SK-N-SH (cell line): Measurements from ENCODE around the gene SUN2. TPM values are rescaled to one million over a fixed set of nuclear protein-coding genes. Genes with fewer than 3 reads are reported as not detected.
A peak's percentile ranks its signal among the peaks of the same experiment; 100 is the strongest.

Experiments used
- CTCF ChIA-PET: fragments of 300-600, 350-600 bp; formaldehyde crosslinking; extraction: SDS; loops from one replicate; lab custom pipeline; 2021; lab: Yijun Ruan, JAX
- POLR2A ChIA-PET: fragments of 350-600 bp; sonication (Branson Sonifier 250); formaldehyde crosslinking; extraction: SDS; loops from one replicate; lab custom pipeline; 2020; ENCODE audit warnings: antibody characterized with exemption, inconsistent platforms; lab: Yijun Ruan, JAX
- DNase-seq: peaks from one replicate; pipeline ENCODE4 v3.0.0; 2012
- H2AFZ ChIP-seq: fragments of 200-600 bp; sonication (generic); 2 replicates; pipeline ENCODE4 v1.8.1; 2016; ENCODE audit warnings: antibody characterized with exemption, mild to moderate bottlenecking, low read depth
- H3F3A ChIP-seq: fragments of 200-600 bp; sonication (generic); replicated peaks from 2 replicates; pipeline ENCODE3; 2016; ENCODE audit warnings: antibody characterized with exemption, mild to moderate bottlenecking; ENCODE audit not compliant: insufficient read depth
- H3K27ac ChIP-seq, 2 experiments: fragments of 200-500 bp in 1 of 2; fragments of 200-600 bp in 1 of 2; sonication (Bioruptor generic) in 1 of 2; sonication (generic), shearing (Covaris generic) in 1 of 2; 2 replicates each; pipeline versions ENCODE4 v1.5.1 to v1.6.1; 2014 to 2016; ENCODE audit warnings: low read depth in 2 of 2, inconsistent platforms in 1 of 2, low read length in 1 of 2, mild to moderate bottlenecking in 1 of 2, mixed read lengths in 1 of 2
- H3K27me3 ChIP-seq: fragments of 200-600 bp; sonication (generic), shearing (Covaris generic); 2 replicates; pipeline ENCODE4 v1.6.1; 2016; ENCODE audit warnings: mixed run types; ENCODE audit not compliant: insufficient read depth
- H3K36me3 ChIP-seq, 2 experiments: fragments of 200-500 bp in 1 of 2; fragments of 200-600 bp in 1 of 2; sonication (Bioruptor generic) in 1 of 2; sonication (generic) in 1 of 2; replicated peaks in 1 of 2; 2 replicates each; pipeline versions ENCODE3 to v1.5.1; 2014 to 2016; ENCODE audit warnings: low read length in 1 of 2, mild to moderate bottlenecking in 1 of 2; ENCODE audit not compliant: insufficient read depth in 2 of 2, control insufficient read depth in 1 of 2
- H3K4me1 ChIP-seq, 2 experiments: fragments of 200-500 bp in 1 of 2; fragments of 200-600 bp in 1 of 2; sonication (Bioruptor generic) in 1 of 2; sonication (generic), shearing (Covaris generic) in 1 of 2; 2 replicates each; pipeline versions ENCODE4 v1.5.1 to v1.6.1; 2014 to 2016; ENCODE audit warnings: low read depth in 1 of 2, low read length in 1 of 2, mixed run types in 1 of 2; ENCODE audit not compliant: insufficient read depth in 2 of 2, control insufficient read depth in 1 of 2
- H3K4me2 ChIP-seq: fragments of 200-600 bp; sonication (generic), shearing (Covaris generic); 2 replicates; pipeline ENCODE4 v1.6.1; 2017; ENCODE audit warnings: mixed run types
- H3K4me3 ChIP-seq, 2 experiments: fragments of 200-500 bp in 1 of 2; fragments of 200-600 bp in 1 of 2; sonication (Bioruptor generic) in 1 of 2; sonication (generic), shearing (Covaris generic) in 1 of 2; 2 replicates each; pipeline versions ENCODE4 v1.5.1 to v1.8.1; 2014 to 2016; ENCODE audit warnings: low read depth in 2 of 2, inconsistent platforms in 1 of 2, low read length in 1 of 2, mild to moderate bottlenecking in 1 of 2, mixed read lengths in 1 of 2, moderate library complexity in 1 of 2
- H3K79me2 ChIP-seq: fragments of 200-600 bp; sonication (generic); 2 replicates; pipeline ENCODE4 v1.8.1; 2017; ENCODE audit warnings: mild to moderate bottlenecking; ENCODE audit not compliant: insufficient read depth
- H3K9ac ChIP-seq: fragments of 200-600 bp; sonication (generic); 2 replicates; pipeline ENCODE4 v1.6.1; 2017; ENCODE audit warnings: mixed run types
- H3K9me2 ChIP-seq: fragments of 200-600 bp; sonication (generic); 2 replicates; pipeline ENCODE4 v1.6.1; 2017; ENCODE audit warnings: mixed run types
- H3K9me3 ChIP-seq: fragments of 200-600 bp; sonication (generic); 2 replicates; pipeline ENCODE4 v1.6.1; 2017; ENCODE audit warnings: mixed run types, mild to moderate bottlenecking, moderate library complexity
- H4K20me1 ChIP-seq: fragments of 200-600 bp; sonication (generic); 2 replicates; pipeline ENCODE4 v1.6.1; 2017; ENCODE audit warnings: mild to moderate bottlenecking, mixed run types; ENCODE audit not compliant: insufficient read depth
- FOSL2 ChIP-seq: IDR thresholded peaks from 2 replicates; pipeline ENCODE4 v1.4.0; 2012; ENCODE audit warnings: low read depth, mild to moderate bottlenecking, moderate library complexity, borderline replicate concordance
- GABPA ChIP-seq: IDR thresholded peaks from 2 replicates; pipeline ENCODE4 v1.4.0; 2012; ENCODE audit warnings: low read depth, mild to moderate bottlenecking
- MXI1 ChIP-seq: IDR thresholded peaks from 2 replicates; pipeline ENCODE4 v1.6.1; 2012; ENCODE audit warnings: mild to moderate bottlenecking, low read depth, low read length, improper control_type of control experiment
- POLR2AphosphoS5 ChIP-seq: IDR thresholded peaks from 2 replicates; pipeline ENCODE4 v1.6.1; 2012; ENCODE audit warnings: low read depth, low read length
- RFX5 ChIP-seq: IDR thresholded peaks from 2 replicates; pipeline ENCODE4 v1.6.1; 2012; ENCODE audit warnings: mild to moderate bottlenecking, improper control_type of control experiment, low read length
- SIN3A ChIP-seq: IDR thresholded peaks from 2 replicates; pipeline ENCODE4 v1.6.1; 2012; ENCODE audit warnings: low read depth, mild to moderate bottlenecking, low read length, moderate library complexity, borderline replicate concordance
- TCF12 ChIP-seq: IDR thresholded peaks from 2 replicates; pipeline ENCODE4 v1.4.0; 2012
- WGBS: methylation state at CpG from one replicate; pipeline ENCODE4 v1.1.6; 2017; ENCODE audit warnings: low lambda C conversion rate; 5-methylcytosine and 5-hydroxymethylcytosine counted together
- polyA plus RNA-seq, 3 experiments: library from polyadenylated mRNA; depleted of rRNA; stranded (reverse); fragments of >200 nt; gene quantifications; 2 replicates each; pipeline ENCODE4 v1.2.3, GENCODE V29; 2012
- TF ChIP-seq, protein P1 (sequence below): IDR thresholded peaks from 2 replicates; pipeline ENCODE4 v1.4.0; 2012; ENCODE audit warnings: low read depth, borderline replicate concordance
- TF ChIP-seq, protein P2 (sequence below): fragments of 150-350 bp; IDR thresholded peaks from 2 replicates; pipeline ENCODE4 v1.6.1; 2017; ENCODE audit warnings: antibody characterized with exemption, low read length, low read depth, borderline replicate concordance
- TF ChIP-seq, protein P3 (sequence below): IDR thresholded peaks from 2 replicates; pipeline ENCODE4 v1.4.0; 2012; ENCODE audit warnings: low read depth, borderline replicate concordance
- TF ChIP-seq, protein P4 (sequence below): IDR thresholded peaks from 2 replicates; pipeline ENCODE4 v1.6.1; 2012; ENCODE audit warnings: mild to moderate bottlenecking, low read depth, low read length, moderate library complexity

Gene SUN2
- polyA plus RNA-seq, 1 of the 3 experiments (the other 2 are of a cell fraction): 10.2 TPM

DNA sequence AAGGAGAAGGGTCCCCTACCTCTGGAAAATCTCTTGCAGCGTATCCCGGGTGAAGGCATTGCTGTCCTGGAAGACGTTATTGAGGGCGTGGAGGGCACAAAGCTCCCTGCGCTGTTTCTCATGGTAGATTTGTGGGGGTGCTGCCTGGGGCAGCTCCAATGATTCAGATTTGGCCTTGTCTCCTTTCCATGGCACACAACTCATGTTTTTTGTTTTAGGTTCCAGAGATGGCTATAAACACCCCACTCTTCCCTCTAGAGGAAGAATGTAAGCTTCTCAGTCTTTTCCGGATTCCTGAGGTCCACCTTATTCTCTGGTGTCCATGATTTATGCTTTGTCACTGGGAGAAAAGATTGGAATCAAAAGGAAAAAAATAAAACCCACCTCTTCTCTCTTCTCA is 56.0 kb downstream of the SUN2 start:
- POLR2A ChIA-PET: interaction anchor here (2.3 kb wide), 1 partner anchor 18 kb away, joined by 8 read pairs; the partner anchor contains the start of gene TOMM22
- peak overlapping the region; percentile 85 for H3K4me2 ChIP-seq
- TF ChIP-seq POLR2AphosphoS5: no peak
- H3K9me3 ChIP-seq: no peaks in the 10 kb centered on the region
- peak overlapping the region; percentile 65 to 70 for H3K4me3 ChIP-seq
- WGBS: 12% methylated on average over 3 of the region's 6 CpGs
- H3K79me2 ChIP-seq: peaks cover 57% of the 10 kb centered on the region
- peak overlapping the region; percentile 95 for H3K9ac ChIP-seq
- H3K27me3 ChIP-seq: no peaks in the 10 kb centered on the region
- H3K9me2 ChIP-seq: no peaks in the 10 kb centered on the region
- H3K27ac ChIP-seq: peak overlapping the region in 1 of 2 experiments; percentile 75; a peak in 2 of 4 replicates
- H3K4me1 ChIP-seq: peaks cover 9 to 20% of the 10 kb centered on the region in 2 experiments; a peak in 2 of 4 replicates
- no peaks in the 10 kb centered on the region for H4K20me1 ChIP-seq
- H2AFZ ChIP-seq: no peak overlapping the region
- DNase-seq: no peak
- CTCF ChIA-PET: interaction anchor here (0.6 to 3.0 kb wide), 3 partner anchors 18 to 47 kb away, joined by 4 to 13 read pairs (median 4); partner anchors contain the start of gene TOMM22
- peaks cover 29% of the 10 kb centered on the region for H3F3A ChIP-seq
- H3K36me3 ChIP-seq: no peaks in the 10 kb centered on the region

DNA sequence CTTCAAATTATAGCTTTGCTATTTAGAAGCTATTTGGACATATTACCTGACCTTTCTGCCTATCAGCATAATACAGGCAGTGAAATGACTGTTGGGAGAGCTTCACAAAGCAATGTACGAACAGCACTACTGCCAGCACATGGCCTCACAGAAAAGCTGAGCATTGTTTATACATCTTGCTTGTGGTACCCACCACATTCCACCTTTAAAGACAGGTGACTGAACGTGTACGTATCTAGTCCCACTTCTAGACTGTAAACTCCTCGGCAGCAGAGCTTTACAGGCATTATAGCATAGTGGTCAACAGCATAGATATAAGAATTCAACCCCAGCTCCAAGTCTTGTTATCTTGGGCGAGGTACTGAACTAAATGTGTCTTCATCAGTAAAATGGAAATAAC is 56.7 kb downstream of the SUN2 start:
- H3K27me3 ChIP-seq: no peaks in the 10 kb centered on the region
- H3K9me2 ChIP-seq: no peaks in the 10 kb centered on the region
- H3K4me1 ChIP-seq: peaks cover 7 to 20% of the 10 kb centered on the region in 2 experiments; a peak in 2 of 4 replicates
- 67% methylated on average over 1 of the region's 5 CpGs for WGBS
- no peaks in the 10 kb centered on the region for H3K9me3 ChIP-seq
- POLR2A ChIA-PET: interaction anchor here (2.3 kb wide), 1 partner anchor 18 kb away, joined by 8 read pairs; the partner anchor contains the start of gene TOMM22
- DNase-seq: no peak
- no peaks in the 10 kb centered on the region for H3K36me3 ChIP-seq
- peak overlapping the region in 1 of 2 experiments; percentile 75; a peak in 1 of 4 replicates for H3K27ac ChIP-seq
- CTCF ChIA-PET: interaction anchor here (0.6 to 3.0 kb wide), 3 partner anchors 17 to 48 kb away, joined by 4 to 13 read pairs (median 4); partner anchors contain the start of gene TOMM22
- TF ChIP-seq, protein P1, sequence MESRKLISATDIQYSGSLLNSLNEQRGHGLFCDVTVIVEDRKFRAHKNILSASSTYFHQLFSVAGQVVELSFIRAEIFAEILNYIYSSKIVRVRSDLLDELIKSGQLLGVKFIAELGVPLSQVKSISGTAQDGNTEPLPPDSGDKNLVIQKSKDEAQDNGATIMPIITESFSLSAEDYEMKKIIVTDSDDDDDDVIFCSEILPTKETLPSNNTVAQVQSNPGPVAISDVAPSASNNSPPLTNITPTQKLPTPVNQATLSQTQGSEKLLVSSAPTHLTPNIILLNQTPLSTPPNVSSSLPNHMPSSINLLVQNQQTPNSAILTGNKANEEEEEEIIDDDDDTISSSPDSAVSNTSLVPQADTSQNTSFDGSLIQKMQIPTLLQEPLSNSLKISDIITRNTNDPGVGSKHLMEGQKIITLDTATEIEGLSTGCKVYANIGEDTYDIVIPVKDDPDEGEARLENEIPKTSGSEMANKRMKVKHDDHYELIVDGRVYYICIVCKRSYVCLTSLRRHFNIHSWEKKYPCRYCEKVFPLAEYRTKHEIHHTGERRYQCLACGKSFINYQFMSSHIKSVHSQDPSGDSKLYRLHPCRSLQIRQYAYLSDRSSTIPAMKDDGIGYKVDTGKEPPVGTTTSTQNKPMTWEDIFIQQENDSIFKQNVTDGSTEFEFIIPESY: no peak
- TF ChIP-seq FOSL2: no peak
- TF ChIP-seq, protein P2, sequence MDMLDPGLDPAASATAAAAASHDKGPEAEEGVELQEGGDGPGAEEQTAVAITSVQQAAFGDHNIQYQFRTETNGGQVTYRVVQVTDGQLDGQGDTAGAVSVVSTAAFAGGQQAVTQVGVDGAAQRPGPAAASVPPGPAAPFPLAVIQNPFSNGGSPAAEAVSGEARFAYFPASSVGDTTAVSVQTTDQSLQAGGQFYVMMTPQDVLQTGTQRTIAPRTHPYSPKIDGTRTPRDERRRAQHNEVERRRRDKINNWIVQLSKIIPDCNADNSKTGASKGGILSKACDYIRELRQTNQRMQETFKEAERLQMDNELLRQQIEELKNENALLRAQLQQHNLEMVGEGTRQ: no peak
- TF ChIP-seq MXI1: no peak
- TF ChIP-seq TCF12: no peak
- no peak for TF ChIP-seq RFX5
- TF ChIP-seq GABPA: no peak
- TF ChIP-seq, protein P3, sequence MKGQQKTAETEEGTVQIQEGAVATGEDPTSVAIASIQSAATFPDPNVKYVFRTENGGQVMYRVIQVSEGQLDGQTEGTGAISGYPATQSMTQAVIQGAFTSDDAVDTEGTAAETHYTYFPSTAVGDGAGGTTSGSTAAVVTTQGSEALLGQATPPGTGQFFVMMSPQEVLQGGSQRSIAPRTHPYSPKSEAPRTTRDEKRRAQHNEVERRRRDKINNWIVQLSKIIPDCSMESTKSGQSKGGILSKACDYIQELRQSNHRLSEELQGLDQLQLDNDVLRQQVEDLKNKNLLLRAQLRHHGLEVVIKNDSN: no peak
- TF ChIP-seq SIN3A: no peak
- TF ChIP-seq, protein P4, sequence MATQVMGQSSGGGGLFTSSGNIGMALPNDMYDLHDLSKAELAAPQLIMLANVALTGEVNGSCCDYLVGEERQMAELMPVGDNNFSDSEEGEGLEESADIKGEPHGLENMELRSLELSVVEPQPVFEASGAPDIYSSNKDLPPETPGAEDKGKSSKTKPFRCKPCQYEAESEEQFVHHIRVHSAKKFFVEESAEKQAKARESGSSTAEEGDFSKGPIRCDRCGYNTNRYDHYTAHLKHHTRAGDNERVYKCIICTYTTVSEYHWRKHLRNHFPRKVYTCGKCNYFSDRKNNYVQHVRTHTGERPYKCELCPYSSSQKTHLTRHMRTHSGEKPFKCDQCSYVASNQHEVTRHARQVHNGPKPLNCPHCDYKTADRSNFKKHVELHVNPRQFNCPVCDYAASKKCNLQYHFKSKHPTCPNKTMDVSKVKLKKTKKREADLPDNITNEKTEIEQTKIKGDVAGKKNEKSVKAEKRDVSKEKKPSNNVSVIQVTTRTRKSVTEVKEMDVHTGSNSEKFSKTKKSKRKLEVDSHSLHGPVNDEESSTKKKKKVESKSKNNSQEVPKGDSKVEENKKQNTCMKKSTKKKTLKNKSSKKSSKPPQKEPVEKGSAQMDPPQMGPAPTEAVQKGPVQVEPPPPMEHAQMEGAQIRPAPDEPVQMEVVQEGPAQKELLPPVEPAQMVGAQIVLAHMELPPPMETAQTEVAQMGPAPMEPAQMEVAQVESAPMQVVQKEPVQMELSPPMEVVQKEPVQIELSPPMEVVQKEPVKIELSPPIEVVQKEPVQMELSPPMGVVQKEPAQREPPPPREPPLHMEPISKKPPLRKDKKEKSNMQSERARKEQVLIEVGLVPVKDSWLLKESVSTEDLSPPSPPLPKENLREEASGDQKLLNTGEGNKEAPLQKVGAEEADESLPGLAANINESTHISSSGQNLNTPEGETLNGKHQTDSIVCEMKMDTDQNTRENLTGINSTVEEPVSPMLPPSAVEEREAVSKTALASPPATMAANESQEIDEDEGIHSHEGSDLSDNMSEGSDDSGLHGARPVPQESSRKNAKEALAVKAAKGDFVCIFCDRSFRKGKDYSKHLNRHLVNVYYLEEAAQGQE: no peak
- H3K4me2 ChIP-seq: peak overlapping the region; percentile 85
- peaks cover 63% of the 10 kb centered on the region for H3K79me2 ChIP-seq
- H2AFZ ChIP-seq: no peak overlapping the region
- peaks cover 29% of the 10 kb centered on the region for H3F3A ChIP-seq
- H3K9ac ChIP-seq: peak overlapping the region; percentile 95; the same call in 1 of the 2 replicates
- H3K4me3 ChIP-seq: peak overlapping the region; percentile 65 to 70
- no peaks in the 10 kb centered on the region for H4K20me1 ChIP-seq
